HUES48 (cell line): ENCODE data around the gene LRRC2.
A peak's percentile ranks its signal among the peaks of the same experiment; 100 is the strongest.

Source experiments
- H3K27ac ChIP-seq: one replicate; pipeline ENCODE4 v1.7.0; 2013; ENCODE audit warnings: low read depth, low read length, inconsistent platforms
- H3K27me3 ChIP-seq: 2 replicates; pipeline ENCODE4 v1.6.1; 2013; ENCODE audit warnings: mild to moderate bottlenecking, low read length; ENCODE audit not compliant: control insufficient read depth, insufficient read depth
- H3K36me3 ChIP-seq: 2 replicates; pipeline ENCODE4 v1.6.1; 2013; ENCODE audit warnings: low read length; ENCODE audit not compliant: control insufficient read depth, insufficient read depth
- H3K4me1 ChIP-seq: 2 replicates; pipeline ENCODE4 v1.6.1; 2013; ENCODE audit warnings: mild to moderate bottlenecking, low read length; ENCODE audit not compliant: control insufficient read depth, insufficient read depth
- H3K4me3 ChIP-seq: 2 replicates; pipeline ENCODE4 v1.5.1; 2013; ENCODE audit warnings: mild to moderate bottlenecking, low read depth, low read length
- H3K9ac ChIP-seq: 2 replicates; pipeline ENCODE4 v1.6.1; 2013; ENCODE audit warnings: mild to moderate bottlenecking, low read depth, low read length, moderate library complexity
- H3K9me3 ChIP-seq: 2 replicates; pipeline ENCODE4 v1.6.1; 2013; ENCODE audit warnings: low read length; ENCODE audit not compliant: control insufficient read depth, insufficient read depth

LRRC2 gene

DNA sequence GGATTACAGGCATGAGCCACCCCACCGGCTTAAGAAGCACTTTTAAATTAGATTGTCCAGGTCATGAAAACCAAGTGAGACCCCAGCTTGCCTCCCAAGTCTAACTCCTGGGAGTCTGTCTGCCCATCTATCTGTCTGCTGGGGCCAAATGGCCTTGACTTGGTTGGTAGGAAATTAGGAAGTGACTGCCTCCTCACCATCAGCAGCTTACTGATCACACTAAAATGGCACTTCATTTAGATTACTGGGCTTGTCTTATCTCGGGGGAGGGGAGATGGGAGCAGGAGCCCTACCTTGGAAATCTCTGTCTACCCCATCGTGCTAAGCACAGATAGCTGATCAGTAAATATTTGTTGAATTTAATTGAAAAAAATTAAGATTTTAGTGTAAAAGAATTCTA lies 5.6 kb upstream of the LRRC2 start:
- Histone ChIP-seq H3K4me3 (no peak overlapping the region), H3K9me3 (no peaks in the 10 kb centered on the region), H3K9ac (no peak overlapping the region), H3K4me1 (peaks cover 38% of the 10 kb centered on the region), H3K36me3 (no peaks in the 10 kb centered on the region), H3K27ac (no peak overlapping the region), H3K27me3 (no peaks in the 10 kb centered on the region)

DNA sequence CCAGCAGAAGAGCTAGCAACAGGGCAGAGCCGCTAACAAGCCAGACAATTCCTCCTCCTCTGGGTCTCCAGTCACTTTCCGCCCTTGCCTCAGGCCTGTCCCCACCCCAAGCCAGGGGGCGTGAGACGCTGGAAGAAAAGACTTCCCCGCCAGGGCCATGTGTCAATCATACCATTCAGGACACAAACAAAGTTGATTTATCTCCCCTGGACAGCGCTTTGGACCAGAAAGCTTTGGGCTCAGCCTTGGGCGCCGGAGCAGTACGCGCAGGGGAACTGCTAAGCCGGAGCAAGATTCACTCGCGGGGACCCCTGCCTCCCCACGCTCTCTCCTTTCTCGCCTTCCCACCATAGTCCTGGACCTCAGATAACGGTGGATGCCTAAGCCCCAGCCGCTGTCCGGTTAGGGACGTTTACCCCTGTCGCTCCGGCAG lies 479 bp downstream of the LRRC2 start:
- Histone ChIP-seq H3K36me3 (no peaks in the 10 kb centered on the region), H3K9ac (no peak overlapping the region), H3K4me1 (peaks cover 32% of the 10 kb centered on the region), H3K27ac (peak overlapping the region; percentile 82), H3K9me3 (no peaks in the 10 kb centered on the region), H3K4me3 (peak overlapping the region; percentile 63), H3K27me3 (no peaks in the 10 kb centered on the region)

DNA sequence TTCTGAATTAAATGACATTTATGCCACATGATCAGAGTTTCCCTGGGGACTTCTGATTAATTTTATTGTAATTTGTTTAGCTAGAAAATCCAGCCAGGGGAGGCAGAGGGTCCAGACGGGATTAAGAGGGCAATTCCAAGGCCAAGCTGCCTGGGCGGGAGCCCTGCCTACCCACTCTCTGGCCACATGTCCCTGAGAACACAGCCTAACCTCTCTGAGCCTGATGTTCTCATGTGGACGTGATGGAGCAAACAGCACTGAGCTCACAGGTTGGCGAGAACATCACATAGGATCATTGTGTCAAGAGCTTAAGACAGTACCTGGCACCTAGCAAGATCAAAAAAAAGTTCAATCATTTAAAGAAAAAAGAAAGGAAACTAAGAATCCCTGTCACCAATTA lies 1.0 kb downstream of the LRRC2 start:
- Histone ChIP-seq H3K27ac (peak overlapping the region; percentile 82), H3K4me1 (peaks cover 38% of the 10 kb centered on the region), H3K9ac (no peak overlapping the region), H3K36me3 (no peaks in the 10 kb centered on the region), H3K4me3 (0 out of 2 replicates have a peak overlapping the region, but pooled peaks have one; percentile 63), H3K9me3 (no peaks in the 10 kb centered on the region), H3K27me3 (no peaks in the 10 kb centered on the region)

GRCh38 chr3:46564190-46565021 lies 1.7 kb downstream of the LRRC2 start:
- H3K4me3 ChIP-seq = no peak overlapping the region
- no peaks in the 10 kb centered on the region for H3K9me3 ChIP-seq
- peaks cover 42% of the 10 kb centered on the region for H3K4me1 ChIP-seq
- no peak overlapping the region for H3K9ac ChIP-seq
- no peaks in the 10 kb centered on the region for H3K27me3 ChIP-seq
- no peaks in the 10 kb centered on the region for H3K36me3 ChIP-seq
- H3K27ac ChIP-seq = no peak overlapping the region

DNA sequence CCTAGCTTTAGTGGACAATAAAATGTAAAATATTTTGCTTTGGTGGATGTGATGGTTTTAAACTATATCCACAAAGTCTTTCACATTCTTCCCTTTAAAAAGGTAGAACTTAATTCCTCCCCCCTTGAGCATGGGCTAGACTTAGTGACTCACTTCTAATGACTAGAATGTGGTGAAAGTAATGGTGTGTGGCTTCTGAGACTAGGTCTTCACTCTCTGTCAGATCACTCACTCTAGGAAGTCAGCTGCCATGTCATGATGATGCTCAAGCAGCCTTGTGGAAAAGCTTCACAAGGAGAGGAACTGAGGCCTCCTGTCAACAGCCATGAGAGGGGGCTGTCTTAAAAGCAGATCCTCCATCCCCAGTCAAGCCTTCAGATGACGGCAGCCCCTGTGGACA lies 4.2 kb downstream of the LRRC2 start:
- Histone ChIP-seq H3K9me3 (no peaks in the 10 kb centered on the region), H3K9ac (no peak overlapping the region), H3K27me3 (no peaks in the 10 kb centered on the region), H3K4me3 (no peak overlapping the region), H3K36me3 (no peaks in the 10 kb centered on the region), H3K4me1 (peaks cover 65% of the 10 kb centered on the region), H3K27ac (no peak overlapping the region)

DNA sequence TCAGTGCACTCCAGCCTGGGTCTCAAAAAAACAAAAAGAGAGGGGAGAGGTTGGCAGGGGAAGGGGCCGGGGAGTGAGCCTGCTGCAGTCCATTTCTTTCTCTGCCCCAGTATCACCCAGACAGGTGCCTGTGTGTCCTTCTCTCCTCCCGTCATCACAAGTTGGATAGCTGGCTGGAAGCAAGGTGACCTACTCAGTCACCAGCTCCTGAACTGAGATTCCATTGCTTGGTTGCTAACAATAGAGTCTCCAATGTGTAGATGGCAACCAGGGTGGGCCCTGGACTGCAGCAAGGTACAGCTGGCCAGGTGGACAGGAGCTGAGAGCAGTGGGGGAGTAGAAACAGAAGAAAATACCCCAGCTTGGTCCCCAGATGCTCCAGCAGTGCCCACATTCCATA lies 4.6 kb downstream of the LRRC2 start:
- Histone ChIP-seq H3K9ac (no peak overlapping the region), H3K4me3 (no peak overlapping the region), H3K9me3 (no peaks in the 10 kb centered on the region), H3K4me1 (peaks cover 62% of the 10 kb centered on the region), H3K27ac (no peak overlapping the region), H3K36me3 (no peaks in the 10 kb centered on the region), H3K27me3 (no peaks in the 10 kb centered on the region)

GRCh38 chr3:46559091-46559704 lies 6.9 kb downstream of the LRRC2 start:
- H3K9ac ChIP-seq = no peak overlapping the region
- 0 out of 2 replicates have a peak, but pooled peaks cover 6% of the 10 kb centered on the region for H3K9me3 ChIP-seq
- H3K4me1 ChIP-seq = peaks cover 46% of the 10 kb centered on the region
- no peaks in the 10 kb centered on the region for H3K36me3 ChIP-seq
- peak overlapping the region; percentile 29; the same call in 1 of the 2 replicates for H3K4me3 ChIP-seq
- H3K27ac ChIP-seq = no peak overlapping the region
- H3K27me3 ChIP-seq = no peaks in the 10 kb centered on the region

- peak overlapping the region; percentile 29 for H3K4me3 ChIP-seq
- H3K27ac ChIP-seq = peak overlapping the region; percentile 60
Observed at GRCh38 chr3:46558184-46559043, 7.7 kb downstream of the LRRC2 start.

DNA sequence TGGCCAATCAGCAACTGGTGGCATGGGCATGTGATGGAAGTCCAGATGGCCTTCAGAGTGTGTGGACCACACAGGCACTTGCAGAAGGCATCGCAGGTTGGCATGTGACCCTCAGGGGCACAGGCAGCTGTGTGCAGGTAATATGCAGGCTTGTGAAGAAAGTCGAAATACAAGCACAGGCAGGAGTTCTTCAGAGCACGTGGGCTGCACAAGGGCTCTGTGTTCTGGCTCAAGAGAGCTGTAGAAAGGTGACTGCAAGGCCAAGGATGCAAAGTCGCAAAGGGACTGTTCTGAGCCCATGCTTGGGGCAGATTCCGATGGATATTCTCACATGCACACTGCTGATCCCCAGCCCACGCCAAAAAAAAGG lies 8.3 kb downstream of the LRRC2 start:
- Histone ChIP-seq H3K27me3 (no peaks in the 10 kb centered on the region), H3K4me1 (peaks cover 38% of the 10 kb centered on the region), H3K9ac (no peak overlapping the region), H3K9me3 (0 out of 2 replicates have a peak, but pooled peaks cover 6% of the 10 kb centered on the region), H3K36me3 (no peaks in the 10 kb centered on the region), H3K27ac (peak overlapping the region; percentile 60), H3K4me3 (no peak overlapping the region)

More at GRCh38 chr3:46558184-46559043, 7.7 kb downstream of the LRRC2 start:
- Histone ChIP-seq H3K9me3 (0 out of 2 replicates have a peak, but pooled peaks cover 6% of the 10 kb centered on the region), H3K27me3 (no peaks in the 10 kb centered on the region), H3K4me1 (peaks cover 38% of the 10 kb centered on the region), H3K36me3 (no peaks in the 10 kb centered on the region), H3K9ac (no peak overlapping the region)

DNA sequence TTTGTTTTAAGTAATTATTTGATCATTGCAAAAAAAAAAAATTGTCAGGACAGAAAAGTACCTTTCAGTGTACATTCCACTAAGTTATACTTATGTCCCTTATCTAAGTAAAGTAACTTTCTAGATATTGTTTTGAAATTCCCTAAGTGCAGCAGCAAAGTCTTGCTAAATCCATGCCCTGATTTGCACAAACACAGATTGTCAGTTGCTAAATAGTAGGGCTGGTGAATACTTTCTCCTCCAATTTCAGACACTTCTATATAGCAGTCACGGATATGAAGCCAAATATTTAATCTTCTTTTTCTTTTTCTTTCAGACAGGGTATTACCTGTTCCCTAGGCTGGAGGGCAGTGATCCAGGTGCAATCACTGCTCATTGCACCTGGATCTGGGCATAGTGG lies 12.9 kb downstream of the LRRC2 start:
- Histone ChIP-seq H3K4me3 (no peak overlapping the region), H3K27me3 (no peaks in the 10 kb centered on the region), H3K9ac (no peak overlapping the region), H3K9me3 (peaks cover 19% of the 10 kb centered on the region), H3K27ac (no peak overlapping the region), H3K4me1 (peaks cover 10% of the 10 kb centered on the region), H3K36me3 (peaks cover 6% of the 10 kb centered on the region; the same call in 1 of the 2 replicates)
